Neural progenitor cell (in vitro differentiated cells): ENCODE measurements around the gene KRT82.

Experiments
- EZH2 ChIP-seq: fragments of 200-600 bp; sonication (generic); IDR thresholded peaks from 2 replicates; pipeline ENCODE4 v1.6.1; 2017; ENCODE audit warnings: antibody characterized with exemption, mild to moderate bottlenecking, moderate library complexity
- TF ChIP-seq, protein P1 (sequence below): fragments of 200-600 bp; sonication (generic); IDR thresholded peaks from 2 replicates; pipeline ENCODE4 v1.5.1; 2017; ENCODE audit warnings: antibody characterized with exemption, mild to moderate bottlenecking

DNA sequence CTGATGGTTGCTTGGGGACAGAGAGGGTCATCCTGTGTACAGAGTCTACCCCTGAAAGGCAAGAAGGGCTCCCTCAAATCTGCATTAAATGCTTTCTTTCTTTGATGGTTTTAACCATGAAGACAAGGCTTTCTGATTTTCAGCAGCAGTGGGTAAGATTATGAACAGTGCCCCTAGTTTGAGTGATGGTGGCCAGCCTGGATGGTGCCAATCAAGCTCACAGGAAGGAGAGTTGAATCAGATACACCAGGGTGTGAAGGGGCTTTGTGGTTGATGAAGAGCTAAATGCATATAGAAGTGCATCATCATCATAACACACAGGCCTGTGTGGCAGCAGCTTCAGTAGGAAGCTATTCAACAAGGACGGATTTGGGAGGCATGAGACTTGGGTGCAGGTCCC lies 44.6 kb downstream of the KRT82 start:
- TF ChIP-seq, protein P1, sequence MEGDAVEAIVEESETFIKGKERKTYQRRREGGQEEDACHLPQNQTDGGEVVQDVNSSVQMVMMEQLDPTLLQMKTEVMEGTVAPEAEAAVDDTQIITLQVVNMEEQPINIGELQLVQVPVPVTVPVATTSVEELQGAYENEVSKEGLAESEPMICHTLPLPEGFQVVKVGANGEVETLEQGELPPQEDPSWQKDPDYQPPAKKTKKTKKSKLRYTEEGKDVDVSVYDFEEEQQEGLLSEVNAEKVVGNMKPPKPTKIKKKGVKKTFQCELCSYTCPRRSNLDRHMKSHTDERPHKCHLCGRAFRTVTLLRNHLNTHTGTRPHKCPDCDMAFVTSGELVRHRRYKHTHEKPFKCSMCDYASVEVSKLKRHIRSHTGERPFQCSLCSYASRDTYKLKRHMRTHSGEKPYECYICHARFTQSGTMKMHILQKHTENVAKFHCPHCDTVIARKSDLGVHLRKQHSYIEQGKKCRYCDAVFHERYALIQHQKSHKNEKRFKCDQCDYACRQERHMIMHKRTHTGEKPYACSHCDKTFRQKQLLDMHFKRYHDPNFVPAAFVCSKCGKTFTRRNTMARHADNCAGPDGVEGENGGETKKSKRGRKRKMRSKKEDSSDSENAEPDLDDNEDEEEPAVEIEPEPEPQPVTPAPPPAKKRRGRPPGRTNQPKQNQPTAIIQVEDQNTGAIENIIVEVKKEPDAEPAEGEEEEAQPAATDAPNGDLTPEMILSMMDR: no peak
- TF ChIP-seq EZH2: no peak
